SK-N-SH (cell line): ENCODE results near the gene POP5. TPM values are rescaled to one million over a fixed set of nuclear protein-coding genes. Genes with fewer than 3 reads are reported as not detected.

Experiments
- CTCF ChIA-PET: fragments of 300-600, 350-600 bp; formaldehyde crosslinking; extraction: SDS; loops from one replicate; lab custom pipeline; 2021; lab: Yijun Ruan, JAX
- POLR2A ChIA-PET: fragments of 350-600 bp; sonication (Branson Sonifier 250); formaldehyde crosslinking; extraction: SDS; loops from one replicate; lab custom pipeline; 2020; ENCODE audit warnings: antibody characterized with exemption, inconsistent platforms; lab: Yijun Ruan, JAX
- DNase-seq: peaks from one replicate; pipeline ENCODE4 v3.0.0; 2012
- H2AFZ ChIP-seq: fragments of 200-600 bp; sonication (generic); 2 replicates; pipeline ENCODE4 v1.8.1; 2016; ENCODE audit warnings: antibody characterized with exemption, mild to moderate bottlenecking, low read depth
- H3F3A ChIP-seq: fragments of 200-600 bp; sonication (generic); replicated peaks from 2 replicates; pipeline ENCODE3; 2016; ENCODE audit warnings: antibody characterized with exemption, mild to moderate bottlenecking; ENCODE audit not compliant: insufficient read depth
- H3K27ac ChIP-seq, 2 experiments: fragments of 200-500 bp in 1 of 2; fragments of 200-600 bp in 1 of 2; sonication (Bioruptor generic) in 1 of 2; sonication (generic), shearing (Covaris generic) in 1 of 2; 2 replicates each; pipeline versions ENCODE4 v1.5.1 to v1.6.1; 2014 to 2016; ENCODE audit warnings: low read depth in 2 of 2, inconsistent platforms in 1 of 2, low read length in 1 of 2, mild to moderate bottlenecking in 1 of 2, mixed read lengths in 1 of 2
- H3K27me3 ChIP-seq: fragments of 200-600 bp; sonication (generic), shearing (Covaris generic); 2 replicates; pipeline ENCODE4 v1.6.1; 2016; ENCODE audit warnings: mixed run types; ENCODE audit not compliant: insufficient read depth
- H3K36me3 ChIP-seq, 2 experiments: fragments of 200-500 bp in 1 of 2; fragments of 200-600 bp in 1 of 2; sonication (Bioruptor generic) in 1 of 2; sonication (generic) in 1 of 2; replicated peaks in 1 of 2; 2 replicates each; pipeline versions ENCODE3 to v1.5.1; 2014 to 2016; ENCODE audit warnings: low read length in 1 of 2, mild to moderate bottlenecking in 1 of 2; ENCODE audit not compliant: insufficient read depth in 2 of 2, control insufficient read depth in 1 of 2
- H3K4me1 ChIP-seq, 2 experiments: fragments of 200-500 bp in 1 of 2; fragments of 200-600 bp in 1 of 2; sonication (Bioruptor generic) in 1 of 2; sonication (generic), shearing (Covaris generic) in 1 of 2; 2 replicates each; pipeline versions ENCODE4 v1.5.1 to v1.6.1; 2014 to 2016; ENCODE audit warnings: low read depth in 1 of 2, low read length in 1 of 2, mixed run types in 1 of 2; ENCODE audit not compliant: insufficient read depth in 2 of 2, control insufficient read depth in 1 of 2
- H3K4me2 ChIP-seq: fragments of 200-600 bp; sonication (generic), shearing (Covaris generic); 2 replicates; pipeline ENCODE4 v1.6.1; 2017; ENCODE audit warnings: mixed run types
- H3K4me3 ChIP-seq, 2 experiments: fragments of 200-500 bp in 1 of 2; fragments of 200-600 bp in 1 of 2; sonication (Bioruptor generic) in 1 of 2; sonication (generic), shearing (Covaris generic) in 1 of 2; 2 replicates each; pipeline versions ENCODE4 v1.5.1 to v1.8.1; 2014 to 2016; ENCODE audit warnings: low read depth in 2 of 2, inconsistent platforms in 1 of 2, low read length in 1 of 2, mild to moderate bottlenecking in 1 of 2, mixed read lengths in 1 of 2, moderate library complexity in 1 of 2
- H3K79me2 ChIP-seq: fragments of 200-600 bp; sonication (generic); 2 replicates; pipeline ENCODE4 v1.8.1; 2017; ENCODE audit warnings: mild to moderate bottlenecking; ENCODE audit not compliant: insufficient read depth
- H3K9ac ChIP-seq: fragments of 200-600 bp; sonication (generic); 2 replicates; pipeline ENCODE4 v1.6.1; 2017; ENCODE audit warnings: mixed run types
- H3K9me2 ChIP-seq: fragments of 200-600 bp; sonication (generic); 2 replicates; pipeline ENCODE4 v1.6.1; 2017; ENCODE audit warnings: mixed run types
- H3K9me3 ChIP-seq: fragments of 200-600 bp; sonication (generic); 2 replicates; pipeline ENCODE4 v1.6.1; 2017; ENCODE audit warnings: mixed run types, mild to moderate bottlenecking, moderate library complexity
- H4K20me1 ChIP-seq: fragments of 200-600 bp; sonication (generic); 2 replicates; pipeline ENCODE4 v1.6.1; 2017; ENCODE audit warnings: mild to moderate bottlenecking, mixed run types; ENCODE audit not compliant: insufficient read depth
- FOXJ3 ChIP-seq: sonication (generic); formaldehyde crosslinking; IDR thresholded peaks from 2 replicates; pipeline ENCODE4 v1.5.1; 2020; ENCODE audit warnings: mild to moderate bottlenecking, missing genetic modification reagents
- IRF3 ChIP-seq: fragments of 150-350 bp; IDR thresholded peaks from 2 replicates; pipeline ENCODE4 v1.6.1; 2016; ENCODE audit warnings: mild to moderate bottlenecking, low read depth, low read length
- MEF2A ChIP-seq: IDR thresholded peaks from 2 replicates; pipeline ENCODE4 v1.4.0; 2012; ENCODE audit warnings: low read depth, borderline replicate concordance
- NFIC ChIP-seq: IDR thresholded peaks from 2 replicates; pipeline ENCODE4 v1.4.0; 2012; ENCODE audit warnings: borderline replicate concordance
- POLR2AphosphoS5 ChIP-seq: IDR thresholded peaks from 2 replicates; pipeline ENCODE4 v1.6.1; 2012; ENCODE audit warnings: low read depth, low read length
- RFX5 ChIP-seq: IDR thresholded peaks from 2 replicates; pipeline ENCODE4 v1.6.1; 2012; ENCODE audit warnings: mild to moderate bottlenecking, improper control_type of control experiment, low read length
- RXRA ChIP-seq: IDR thresholded peaks from 2 replicates; pipeline ENCODE4 v1.4.0; 2012; ENCODE audit warnings: low read depth, mild to moderate bottlenecking, borderline replicate concordance
- USF1 ChIP-seq: IDR thresholded peaks from 2 replicates; pipeline ENCODE4 v1.4.0; 2012; ENCODE audit warnings: low read depth, borderline replicate concordance
- WGBS: methylation state at CpG from one replicate; pipeline ENCODE4 v1.1.6; 2017; ENCODE audit warnings: low lambda C conversion rate; 5-methylcytosine and 5-hydroxymethylcytosine counted together
- polyA plus RNA-seq, 3 experiments: library from polyadenylated mRNA; depleted of rRNA; stranded (reverse); fragments of >200 nt; gene quantifications; 2 replicates each; pipeline ENCODE4 v1.2.3, GENCODE V29; 2012

Gene POP5
- polyA plus RNA-seq, 1 of the 3 experiments (the other 2 are of a cell fraction) = 129 TPM

- no peaks in the 10 kb centered on the region for H3K9me3 ChIP-seq
- no peak for TF ChIP-seq FOXJ3 (CRISPR knock-in tag)
- no peak for TF ChIP-seq RXRA
- no peak for TF ChIP-seq RFX5
- no peak for TF ChIP-seq NFIC
- no peak for TF ChIP-seq MEF2A
- peak; percentile 53; the same call in 1 of the 2 replicates for TF ChIP-seq USF1
- TF ChIP-seq, all 33 proteins: peak for 1
- H3K36me3 ChIP-seq = no peaks in the 10 kb centered on the region
- no peaks in the 10 kb centered on the region for H3K9me2 ChIP-seq
- no peaks in the 10 kb centered on the region for H3K79me2 ChIP-seq
- H3K27me3 ChIP-seq = no peaks in the 10 kb centered on the region
- DNase-seq = no peak
- POLR2A ChIA-PET = interaction anchor here (0.7 kb wide), 1 partner anchor 254 kb away, joined by 3 read pairs; no protein-coding TSS in a partner anchor
- no peaks in the 10 kb centered on the region for H3F3A ChIP-seq
- H2AFZ ChIP-seq = no peak overlapping the region
- no peaks in the 10 kb centered on the region; a peak in 1 of 4 replicates for H3K4me1 ChIP-seq
- 45% methylated on average over 9 of the region's 13 CpGs for whole genome bisulfite sequencing
- no peak overlapping the region for H3K4me3 ChIP-seq
- CTCF ChIA-PET = interaction anchor here (1.0 to 1.5 kb wide), 2 partner anchors 372 to 511 kb away, joined by 3 read pairs; no protein-coding TSS in a partner anchor
- H3K27ac ChIP-seq = no peak overlapping the region
- no peak overlapping the region for H3K9ac ChIP-seq
- H3K4me2 ChIP-seq = 0 out of 2 replicates have a peak overlapping the region, but pooled peaks have one; percentile 37
- H4K20me1 ChIP-seq = no peaks in the 10 kb centered on the region
These were observed 17.7 kb upstream of the POP5 start for GRCh38 chr12:120598674-120599463.

GRCh38 chr12:120597861-120598260, 16.7 kb upstream of the POP5 start:
- Histone ChIP-seq H4K20me1 (no peaks in the 10 kb centered on the region), H3K9me3 (no peaks in the 10 kb centered on the region), H3K4me2 (no peak overlapping the region), H3K27me3 (no peaks in the 10 kb centered on the region), H2AFZ (no peak overlapping the region), H3K9me2 (no peaks in the 10 kb centered on the region), H3F3A (no peaks in the 10 kb centered on the region), H3K27ac (no peak overlapping the region), H3K9ac (no peak overlapping the region), H3K4me3 (no peak overlapping the region), H3K79me2 (no peaks in the 10 kb centered on the region), H3K4me1 (no peaks in the 10 kb centered on the region; a peak in 1 of 4 replicates), H3K36me3 (no peaks in the 10 kb centered on the region)
- POLR2A ChIA-PET = interaction anchor here (0.7 kb wide), 1 partner anchor 255 kb away, joined by 3 read pairs; no protein-coding TSS in a partner anchor
- CTCF ChIA-PET = interaction anchor here (1.2 to 1.9 kb wide), 3 partner anchors 15 to 512 kb away, joined by 3 to 7 read pairs (median 3); no protein-coding TSS in a partner anchor
- WGBS = 70% methylated on average over 3 of the region's 3 CpGs
- TF ChIP-seq POLR2AphosphoS5 = no peak
- TF ChIP-seq IRF3 = no peak
- no peak for DNase-seq
